ENCODE measurements around the gene GMPPA.

DNA sequence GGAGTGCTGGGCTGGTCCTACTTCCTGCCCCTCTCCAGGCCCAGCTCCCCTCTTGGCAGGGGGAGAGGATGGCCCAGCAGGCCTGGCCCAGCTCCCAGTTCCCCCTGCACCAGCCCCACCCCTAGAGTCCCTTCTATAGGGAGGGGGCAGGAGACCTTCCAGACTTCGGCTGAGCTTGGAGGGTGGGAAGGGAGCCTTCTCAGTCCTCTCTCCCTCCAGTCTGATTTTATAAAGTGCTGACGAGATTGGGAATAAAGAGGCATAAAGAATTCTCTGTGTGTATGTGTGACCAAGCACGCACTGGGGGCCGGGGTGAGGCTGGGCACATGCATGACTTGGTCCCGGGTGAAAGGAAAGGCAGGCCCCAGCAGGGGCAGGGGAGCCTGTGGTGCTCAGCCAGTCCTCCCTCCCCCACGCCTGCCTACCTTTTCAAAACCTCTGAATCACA is 39.8 kb downstream of the GMPPA start:
- TF ChIP-seq CTCF (conservative IDR thresholded peaks at IDR 0.05; ENCODE audit: low read depth, low read length) (no peak), EZH2 (IDR thresholded peaks at IDR 0.05; ENCODE audit: low read length, unreplicated experiment) (no peak)

Data from PC-3 (cell line).